ENCODE results near the gene KIRREL1. TPM values are rescaled to one million over a fixed set of nuclear protein-coding genes. Genes with fewer than 3 reads are reported as not detected.

The KIRREL1 gene
- total RNA-seq, 1 donor from 2014 or later, result not detected

- Mint-ChIP-seq H3K27ac (no peak overlapping the region), H3K4me1 (ENCODE audit: low read depth) (no peaks in the 10 kb centered on the region), H3K36me3 (ENCODE audit: low read depth) (no peaks in the 10 kb centered on the region), H3K9me3 (no peaks in the 10 kb centered on the region), H3K27me3 (ENCODE audit: low read depth) (peaks cover 12% of the 10 kb centered on the region), H3K4me3 (ENCODE audit: low read depth) (no peak overlapping the region)
- no peak for DNase-seq (ENCODE audit: low spot score)
- intact Hi-C loops (cut with micrococcal nuclease), result no loop called here
These were observed 8.7 kb downstream of the KIRREL1 start for GRCh38 chr1:158002022-158002630.

- peaks cover 8% of the 10 kb centered on the region for H3K27me3 Mint-ChIP-seq (ENCODE audit: low read depth)
- intact Hi-C loops (cut with micrococcal nuclease), result no loop called here
- H3K9me3 Mint-ChIP-seq, result no peaks in the 10 kb centered on the region
- H3K4me1 Mint-ChIP-seq (ENCODE audit: low read depth), result no peaks in the 10 kb centered on the region
- no peaks in the 10 kb centered on the region for H3K36me3 Mint-ChIP-seq (ENCODE audit: low read depth)
- no peak for DNase-seq (ENCODE audit: low spot score)
- H3K27ac Mint-ChIP-seq, result no peak overlapping the region
- no peak overlapping the region for H3K4me3 Mint-ChIP-seq (ENCODE audit: low read depth)
These were observed 9.4 kb downstream of the KIRREL1 start for GRCh38 chr1:158002631-158003405.

GRCh38 chr1:158003406-158003800, 10.0 kb downstream of the KIRREL1 start:
- no peak overlapping the region for H3K27ac Mint-ChIP-seq
- H3K4me1 Mint-ChIP-seq (ENCODE audit: low read depth), result no peaks in the 10 kb centered on the region
- H3K4me3 Mint-ChIP-seq (ENCODE audit: low read depth), result no peak overlapping the region
- H3K9me3 Mint-ChIP-seq, result no peaks in the 10 kb centered on the region
- H3K36me3 Mint-ChIP-seq (ENCODE audit: low read depth), result no peaks in the 10 kb centered on the region
- peaks cover 8% of the 10 kb centered on the region for H3K27me3 Mint-ChIP-seq (ENCODE audit: low read depth)
- no peak for DNase-seq (ENCODE audit: low spot score)
- intact Hi-C loops (cut with micrococcal nuclease), result no loop called here

DNA sequence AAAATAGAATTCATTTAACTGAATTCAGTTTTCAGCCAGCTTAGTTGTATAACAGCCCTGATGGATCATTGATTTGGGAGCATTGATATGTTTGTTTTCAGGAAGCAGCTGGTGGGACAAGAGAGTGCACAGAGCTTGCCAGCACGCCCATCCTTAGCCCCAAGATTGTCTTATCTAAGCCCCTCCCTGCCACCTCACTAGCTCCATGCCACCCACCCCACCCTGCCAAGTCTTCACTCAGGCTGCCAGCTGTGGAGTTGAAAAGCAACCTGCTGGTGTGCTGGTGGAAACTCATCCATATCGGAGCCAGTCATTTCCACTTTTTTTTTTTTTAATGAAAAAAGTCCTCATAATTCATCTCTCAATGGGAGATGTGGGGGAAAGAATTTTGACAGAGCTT, 11.8 kb downstream of the KIRREL1 start:
- DNase-seq (ENCODE audit: low spot score), result no peak

GRCh38 chr1:158007180-158007579, 13.7 kb downstream of the KIRREL1 start:
- intact Hi-C loops (cut with micrococcal nuclease), result no loop called here
- Mint-ChIP-seq H3K27ac (no peak overlapping the region), H3K27me3 (ENCODE audit: low read depth) (no peaks in the 10 kb centered on the region), H3K4me1 (ENCODE audit: low read depth) (no peaks in the 10 kb centered on the region), H3K4me3 (ENCODE audit: low read depth) (no peak overlapping the region), H3K9me3 (no peaks in the 10 kb centered on the region), H3K36me3 (ENCODE audit: low read depth) (no peaks in the 10 kb centered on the region)
- no peak for DNase-seq (ENCODE audit: low spot score)

More for the DNA sequence above, 11.8 kb downstream of the KIRREL1 start:
- Mint-ChIP-seq H3K36me3 (ENCODE audit: low read depth) (no peaks in the 10 kb centered on the region), H3K9me3 (no peaks in the 10 kb centered on the region), H3K27me3 (ENCODE audit: low read depth) (no peaks in the 10 kb centered on the region), H3K4me3 (ENCODE audit: low read depth) (no peak overlapping the region), H3K4me1 (ENCODE audit: low read depth) (no peaks in the 10 kb centered on the region), H3K27ac (no peak overlapping the region)
- intact Hi-C loops (cut with micrococcal nuclease), result no loop called here

- no peak for DNase-seq (ENCODE audit: low spot score)
- Mint-ChIP-seq H3K9me3 (no peaks in the 10 kb centered on the region), H3K4me1 (ENCODE audit: low read depth) (no peaks in the 10 kb centered on the region)
These were observed 14.4 kb downstream of the KIRREL1 start for GRCh38 chr1:158007667-158008386.

GRCh38 chr1:158008630-158009029, 15.2 kb downstream of the KIRREL1 start:
- no peaks in the 10 kb centered on the region for H3K27me3 Mint-ChIP-seq (ENCODE audit: low read depth)
- no peak overlapping the region for H3K27ac Mint-ChIP-seq
- no peak overlapping the region for H3K4me3 Mint-ChIP-seq (ENCODE audit: low read depth)
- no peak for DNase-seq (ENCODE audit: low spot score)
- H3K4me1 Mint-ChIP-seq (ENCODE audit: low read depth), result no peaks in the 10 kb centered on the region
- H3K9me3 Mint-ChIP-seq, result no peaks in the 10 kb centered on the region
- intact Hi-C loops (cut with micrococcal nuclease), result no loop called here
- H3K36me3 Mint-ChIP-seq (ENCODE audit: low read depth), result no peaks in the 10 kb centered on the region

More at GRCh38 chr1:158007667-158008386, 14.4 kb downstream of the KIRREL1 start:
- Mint-ChIP-seq H3K27ac (no peak overlapping the region), H3K36me3 (ENCODE audit: low read depth) (no peaks in the 10 kb centered on the region), H3K27me3 (ENCODE audit: low read depth) (no peaks in the 10 kb centered on the region), H3K4me3 (ENCODE audit: low read depth) (no peak overlapping the region)
- intact Hi-C loops (cut with micrococcal nuclease), result no loop called here

DNA sequence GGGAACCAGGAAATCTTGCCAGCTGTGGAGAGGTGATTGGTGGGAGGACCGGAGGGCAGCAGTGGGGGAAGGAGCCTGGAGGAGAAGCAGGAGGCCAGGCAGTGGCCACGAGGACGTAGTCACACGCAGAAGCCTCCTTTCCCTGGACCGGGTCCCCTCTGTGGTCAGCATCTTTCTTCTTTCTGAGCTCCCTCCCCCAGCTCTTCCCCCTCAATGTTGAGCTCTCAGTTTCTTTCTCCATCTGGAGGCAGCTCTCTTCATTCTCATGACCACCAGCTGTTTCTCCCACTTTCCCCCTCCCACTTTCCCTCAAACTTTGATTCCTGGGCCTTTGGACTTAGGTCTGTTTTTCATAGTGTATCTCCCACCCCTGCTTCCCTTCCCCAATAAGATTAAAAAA, 18.3 kb downstream of the KIRREL1 start:
- H3K27me3 Mint-ChIP-seq (ENCODE audit: low read depth), result no peaks in the 10 kb centered on the region
- no peaks in the 10 kb centered on the region for H3K36me3 Mint-ChIP-seq (ENCODE audit: low read depth)
- no peak for DNase-seq (ENCODE audit: low spot score)
- H3K4me3 Mint-ChIP-seq (ENCODE audit: low read depth), result no peak overlapping the region
- H3K4me1 Mint-ChIP-seq (ENCODE audit: low read depth), result no peaks in the 10 kb centered on the region
- H3K9me3 Mint-ChIP-seq, result no peaks in the 10 kb centered on the region
- H3K27ac Mint-ChIP-seq, result no peak overlapping the region
- intact Hi-C loops (cut with micrococcal nuclease), result no loop called here

DNA sequence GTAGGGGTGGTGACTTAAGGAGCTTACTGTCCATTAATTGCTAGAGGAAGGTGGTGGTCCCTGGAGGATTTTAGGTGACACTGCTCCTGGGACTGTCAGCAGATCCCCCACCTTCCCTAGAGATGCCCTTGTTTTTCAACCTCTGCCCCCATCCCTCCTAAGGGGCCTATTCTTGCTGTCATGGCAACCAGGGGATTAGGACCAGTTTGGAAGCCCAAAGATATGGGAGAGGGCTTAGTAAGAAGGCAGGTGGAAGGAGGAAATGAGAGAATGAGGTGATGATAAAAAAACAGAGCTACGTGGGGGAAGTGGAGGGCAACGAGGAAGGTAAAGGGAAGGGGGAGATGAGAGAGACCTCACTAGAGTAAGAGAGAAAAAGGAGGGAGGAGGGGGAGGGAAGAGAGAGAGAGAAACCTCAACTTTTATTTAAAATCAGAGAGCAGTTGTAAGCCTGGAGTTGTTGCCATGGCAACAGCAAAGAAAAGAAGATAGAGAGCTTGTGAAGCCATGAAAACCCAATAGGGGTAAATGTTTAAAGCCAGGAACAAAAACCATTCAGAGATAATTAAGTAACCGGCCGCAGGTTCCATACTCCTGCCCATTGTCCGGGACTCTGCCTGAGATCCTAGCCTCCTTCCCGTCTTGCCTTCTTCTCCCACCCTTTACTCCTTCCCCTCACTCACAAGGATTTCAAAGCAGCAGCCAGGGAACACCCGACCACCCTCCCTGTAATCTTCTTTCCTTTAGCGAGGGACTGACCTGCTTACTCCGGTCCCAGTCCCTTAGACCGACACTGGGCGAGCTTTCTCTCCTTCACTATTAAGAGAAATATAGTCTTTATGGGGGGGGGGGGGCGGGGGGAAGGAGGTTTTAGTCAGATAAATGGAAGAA, 20.6 kb downstream of the KIRREL1 start:
- no peaks in the 10 kb centered on the region for H3K4me1 Mint-ChIP-seq (ENCODE audit: low read depth)
- H3K9me3 Mint-ChIP-seq, result no peaks in the 10 kb centered on the region
- H3K27ac Mint-ChIP-seq, result no peak overlapping the region
- intact Hi-C loops (cut with micrococcal nuclease), result no loop called here
- H3K36me3 Mint-ChIP-seq (ENCODE audit: low read depth), result no peaks in the 10 kb centered on the region
- no peak for DNase-seq (ENCODE audit: low spot score)
- no peaks in the 10 kb centered on the region for H3K27me3 Mint-ChIP-seq (ENCODE audit: low read depth)
- no peak overlapping the region for H3K4me3 Mint-ChIP-seq (ENCODE audit: low read depth)

DNA sequence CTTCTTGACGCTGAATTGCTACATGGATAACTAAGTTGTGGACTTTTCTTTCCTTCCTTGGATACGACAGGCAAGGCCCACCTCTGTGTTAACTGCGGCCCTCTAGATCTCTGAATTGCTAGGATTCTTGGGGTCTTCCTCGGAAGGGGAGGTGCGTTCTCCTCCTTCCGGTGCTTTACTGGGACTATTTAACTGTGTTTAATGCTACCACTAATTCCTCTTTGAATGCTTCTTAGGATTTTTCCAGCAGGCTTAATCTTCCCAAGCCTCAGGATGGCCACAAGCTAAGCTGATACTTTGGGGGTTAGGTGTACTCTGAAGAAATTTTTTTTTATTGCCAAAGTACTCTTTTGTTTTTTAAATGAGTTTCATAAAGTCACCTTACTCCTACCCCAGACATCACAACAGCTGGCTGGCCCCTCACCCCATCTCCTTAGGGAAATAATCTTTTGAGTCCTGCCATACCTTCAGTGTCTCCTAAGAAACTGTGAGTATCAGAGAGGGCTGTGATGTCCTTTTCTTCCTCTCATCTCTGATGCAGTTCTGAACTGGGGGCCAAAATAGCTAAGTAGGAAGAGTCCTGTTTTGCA, 21.4 kb downstream of the KIRREL1 start:
- Mint-ChIP-seq H3K4me3 (ENCODE audit: low read depth) (no peak overlapping the region), H3K27me3 (ENCODE audit: low read depth) (no peaks in the 10 kb centered on the region), H3K9me3 (no peaks in the 10 kb centered on the region), H3K36me3 (ENCODE audit: low read depth) (no peaks in the 10 kb centered on the region), H3K27ac (no peak overlapping the region), H3K4me1 (ENCODE audit: low read depth) (no peaks in the 10 kb centered on the region)
- intact Hi-C loops (cut with micrococcal nuclease), result no loop called here
- no peak for DNase-seq (ENCODE audit: low spot score)

- intact Hi-C loops (cut with micrococcal nuclease), result no loop called here
- H3K4me1 Mint-ChIP-seq (ENCODE audit: low read depth), result no peaks in the 10 kb centered on the region
- H3K4me3 Mint-ChIP-seq (ENCODE audit: low read depth), result no peak overlapping the region
- no peak overlapping the region for H3K27ac Mint-ChIP-seq
- H3K36me3 Mint-ChIP-seq (ENCODE audit: low read depth), result no peaks in the 10 kb centered on the region
- H3K9me3 Mint-ChIP-seq, result no peaks in the 10 kb centered on the region
- no peaks in the 10 kb centered on the region for H3K27me3 Mint-ChIP-seq (ENCODE audit: low read depth)
- no peak for DNase-seq (ENCODE audit: low spot score)
These were observed 23.3 kb downstream of the KIRREL1 start for GRCh38 chr1:158016651-158017335.
